Thyroid gland (tissue), 4 donors: ENCODE data around the gene ANXA9.
A peak's percentile ranks its signal among the peaks of the same experiment; 100 is the strongest.

Experiments used
- POLR2A ChIP-seq, 2 donors: fragments of 450-650 bp; IDR thresholded peaks; one replicate each; pipeline ENCODE4 v1.6.1; 2017; ENCODE audit warnings: antibody characterized with exemption in 2 of 2, mild to moderate bottlenecking in 2 of 2, moderate library complexity in 1 of 2
- TF ChIP-seq, protein P1 (sequence below), 6 experiments: fragments of 200-600 bp in 3 of 6; fragments of 450-650 bp in 3 of 6; sonication (generic) in 3 of 6; IDR thresholded peaks; one replicate each; pipeline ENCODE4 v1.5.1; 2016 to 2019; ENCODE audit warnings: antibody characterized with exemption in 6 of 6, mild to moderate bottlenecking in 2 of 6, inconsistent platforms in 1 of 6, moderate library complexity in 1 of 6

DNA sequence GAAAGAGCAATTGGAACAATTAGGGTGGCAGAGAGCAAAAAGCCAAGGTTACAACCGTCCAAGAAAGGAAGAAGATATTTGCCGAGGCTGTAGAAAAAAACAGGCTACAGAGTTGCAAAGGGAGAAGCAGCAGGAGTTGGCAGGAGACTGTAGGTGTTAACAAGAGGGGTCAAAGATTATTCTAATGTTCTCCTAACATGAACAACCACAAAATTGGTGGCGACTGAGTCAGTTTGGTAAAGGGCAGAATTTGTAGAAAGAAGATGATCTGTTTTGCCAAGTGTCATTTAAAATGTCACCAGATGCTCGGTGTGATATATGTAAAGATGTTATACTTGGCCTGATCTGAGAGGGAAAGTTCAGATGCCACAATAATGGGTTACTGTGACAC lies 25.8 kb downstream of the ANXA9 start:
- TF ChIP-seq, protein P1, sequence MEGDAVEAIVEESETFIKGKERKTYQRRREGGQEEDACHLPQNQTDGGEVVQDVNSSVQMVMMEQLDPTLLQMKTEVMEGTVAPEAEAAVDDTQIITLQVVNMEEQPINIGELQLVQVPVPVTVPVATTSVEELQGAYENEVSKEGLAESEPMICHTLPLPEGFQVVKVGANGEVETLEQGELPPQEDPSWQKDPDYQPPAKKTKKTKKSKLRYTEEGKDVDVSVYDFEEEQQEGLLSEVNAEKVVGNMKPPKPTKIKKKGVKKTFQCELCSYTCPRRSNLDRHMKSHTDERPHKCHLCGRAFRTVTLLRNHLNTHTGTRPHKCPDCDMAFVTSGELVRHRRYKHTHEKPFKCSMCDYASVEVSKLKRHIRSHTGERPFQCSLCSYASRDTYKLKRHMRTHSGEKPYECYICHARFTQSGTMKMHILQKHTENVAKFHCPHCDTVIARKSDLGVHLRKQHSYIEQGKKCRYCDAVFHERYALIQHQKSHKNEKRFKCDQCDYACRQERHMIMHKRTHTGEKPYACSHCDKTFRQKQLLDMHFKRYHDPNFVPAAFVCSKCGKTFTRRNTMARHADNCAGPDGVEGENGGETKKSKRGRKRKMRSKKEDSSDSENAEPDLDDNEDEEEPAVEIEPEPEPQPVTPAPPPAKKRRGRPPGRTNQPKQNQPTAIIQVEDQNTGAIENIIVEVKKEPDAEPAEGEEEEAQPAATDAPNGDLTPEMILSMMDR (IDR thresholded peaks at IDR 0.05) = peak in 1 of 6 experiments; percentile 19
- TF ChIP-seq POLR2A (IDR thresholded peaks at IDR 0.05) = no peak
